Activated gamma-delta T cell treated with anti-CD3 and anti-CD28 coated beads, Interleukin-2, amount 50 U/mL, for 16 hours (primary cell): Measurements from ENCODE around the gene FEM1C.
"Not testable (repeated sequence)": the region's sequence is repeated elsewhere in the genome, so short reads cannot be mapped to it uniquely, and the experiment has no call there.

Experiments
- DNase-seq: peaks from one replicate; pipeline ENCODE4 v3.0.0-alpha.2; 2020; ENCODE audit warnings: low read depth

Gene FEM1C

DNA sequence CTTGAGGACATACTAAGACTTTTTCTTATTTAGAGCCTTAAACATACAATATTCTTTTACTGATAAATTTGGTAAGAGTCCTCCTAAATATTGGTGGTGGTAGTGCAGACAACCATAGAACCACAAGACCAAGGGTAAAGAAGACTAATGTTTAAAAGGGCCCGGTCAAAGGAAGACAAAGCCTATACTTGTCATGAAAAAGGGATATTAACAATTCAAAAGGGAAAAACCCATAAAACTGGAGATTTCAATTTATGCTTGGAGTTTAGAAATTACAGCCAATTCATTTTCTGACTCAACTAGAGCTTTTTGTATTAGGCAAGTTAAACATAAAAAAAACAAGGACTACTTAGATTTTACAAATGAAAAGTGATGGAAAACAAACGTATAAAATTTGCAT, 24.4 kb downstream of the FEM1C start:
- no peak for DNase-seq

DNA sequence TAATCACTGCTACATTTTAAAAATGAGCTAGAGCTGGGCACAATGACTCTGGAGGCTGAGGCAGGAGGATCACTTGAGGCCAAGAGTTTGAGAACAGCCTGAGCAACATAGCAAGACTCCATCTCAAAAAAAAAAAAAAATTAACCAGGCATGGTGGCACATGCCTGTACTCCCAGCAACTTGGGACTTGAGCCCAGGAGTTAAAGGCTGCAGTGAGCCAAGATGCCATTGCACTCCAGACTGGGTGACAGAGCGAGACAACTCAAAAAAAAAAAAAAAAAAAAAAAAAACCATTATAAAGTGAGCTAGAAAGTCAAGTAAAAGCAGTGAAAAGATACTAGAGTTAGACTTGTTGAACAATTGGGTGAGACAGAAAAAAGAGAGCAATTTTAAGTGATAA, 28.2 kb downstream of the FEM1C start:
- no peak for DNase-seq

DNA sequence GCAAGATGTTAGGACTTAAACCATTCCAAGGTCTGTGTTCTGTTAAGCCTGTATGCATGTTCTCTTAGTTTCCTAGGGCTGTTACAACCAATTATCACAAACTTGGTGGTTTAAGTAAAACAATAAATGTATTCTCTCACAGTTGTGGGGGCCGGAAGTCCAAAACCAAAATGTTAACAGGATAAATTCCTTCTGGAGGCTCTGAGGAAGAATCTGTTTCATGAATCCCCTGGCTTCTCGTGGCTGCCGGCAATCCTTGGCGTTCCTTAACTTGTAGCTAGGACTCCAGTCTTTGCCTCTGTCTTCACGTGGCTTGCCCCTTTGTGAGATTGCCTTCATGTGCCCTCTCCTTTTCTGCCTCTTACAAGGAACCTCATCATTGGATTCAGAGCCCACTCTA, 30.4 kb downstream of the FEM1C start:
- no peak for DNase-seq

DNA sequence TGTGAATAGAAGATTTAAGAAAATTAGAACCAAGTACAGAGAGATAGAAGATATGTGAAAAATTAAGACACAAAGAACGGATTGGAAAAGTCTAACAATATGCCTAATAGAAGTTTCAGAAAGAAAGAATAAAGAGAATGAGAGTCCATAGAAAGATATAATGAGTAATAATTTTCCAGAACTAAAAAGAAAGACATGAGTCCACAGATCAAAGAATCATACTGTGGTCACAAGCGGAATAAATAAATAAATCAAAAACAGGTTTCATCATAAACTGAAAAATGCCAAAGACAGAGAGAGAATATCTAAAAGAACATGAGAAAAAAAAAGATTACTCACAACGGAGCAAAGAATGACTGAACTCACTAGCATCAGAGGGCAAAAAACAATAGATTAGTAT, 32.9 kb downstream of the FEM1C start:
- no peak for DNase-seq

DNA sequence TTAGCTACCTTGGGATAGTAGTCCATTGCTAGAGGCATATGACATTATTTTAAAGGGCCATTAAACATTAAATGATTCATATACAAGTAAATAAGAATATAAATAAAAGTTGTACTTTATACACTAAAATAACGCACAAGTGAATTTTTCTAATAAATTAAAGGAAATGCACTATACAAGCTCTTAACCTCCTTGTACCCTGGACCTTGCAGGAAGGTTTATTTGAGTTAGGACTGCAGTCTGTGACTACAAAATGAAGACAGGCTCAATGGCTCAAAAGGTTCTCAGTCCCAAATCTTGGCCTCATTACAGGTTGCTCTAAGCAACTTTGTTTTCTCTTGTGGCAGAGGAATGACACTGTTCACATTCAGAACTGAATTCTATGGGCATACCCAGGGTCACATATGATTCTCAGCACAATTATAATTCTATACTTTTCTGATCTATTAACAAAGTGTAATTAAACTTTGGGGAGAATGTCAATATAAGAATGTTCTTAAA, 34.4 kb downstream of the FEM1C start:
- DNase-seq = no peak

DNA sequence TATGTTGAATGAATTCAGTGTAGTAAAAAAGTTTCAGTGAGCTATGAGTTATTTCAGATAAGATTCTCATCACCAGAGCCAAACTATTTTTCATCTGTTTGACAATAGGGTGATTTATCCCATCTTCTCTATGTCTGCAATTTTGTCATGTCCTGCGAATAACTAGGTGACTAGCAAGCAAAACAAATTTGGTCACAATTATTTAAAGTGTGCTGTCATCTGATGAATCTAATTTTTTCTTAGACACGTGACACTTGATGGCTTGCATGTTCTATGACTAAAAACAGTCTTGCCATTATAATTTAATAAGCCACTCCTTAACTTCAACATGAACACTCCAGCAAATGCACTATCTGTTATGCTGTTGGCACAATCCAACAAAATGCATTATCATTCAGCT, 35.0 kb downstream of the FEM1C start:
- DNase-seq = no peak

DNA sequence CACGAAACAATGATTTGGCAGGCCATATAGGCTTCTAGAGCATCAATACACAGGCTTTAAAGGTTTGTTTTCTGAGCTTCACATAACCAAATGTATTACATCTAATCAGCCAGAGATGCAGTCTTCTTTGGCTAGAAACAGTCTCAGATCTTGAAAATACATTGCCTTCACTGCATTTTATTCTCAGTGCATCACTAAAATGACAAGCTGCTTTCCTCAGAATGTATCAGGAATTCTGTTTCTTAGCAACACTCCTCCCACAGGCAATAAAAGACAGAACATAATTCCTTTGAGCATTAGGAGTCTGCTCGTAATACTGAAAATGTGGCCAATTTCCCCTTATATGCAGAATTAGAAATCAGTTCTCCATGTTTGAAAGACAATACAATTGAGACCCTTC, 36.9 kb downstream of the FEM1C start:
- no peak for DNase-seq

DNA sequence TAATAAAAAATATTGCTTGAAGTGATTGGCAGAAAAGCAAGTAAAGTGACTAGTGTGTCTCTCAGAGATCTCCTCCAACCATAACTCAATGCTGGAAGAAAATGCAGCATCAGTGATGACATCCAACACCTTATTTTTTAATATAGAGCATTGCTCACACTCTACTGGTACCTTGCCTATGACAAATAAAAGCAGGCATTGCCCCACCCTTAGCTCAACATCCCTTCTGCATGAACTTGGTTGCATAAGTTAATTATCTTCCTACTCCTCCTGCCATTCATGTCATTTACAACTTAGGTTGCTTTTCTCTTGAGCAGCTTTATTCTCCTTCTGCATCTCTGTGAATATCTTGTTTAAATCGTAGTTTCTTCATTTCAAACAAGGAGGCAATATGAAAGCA, 41.2 kb downstream of the FEM1C start:
- DNase-seq = no peak

DNA sequence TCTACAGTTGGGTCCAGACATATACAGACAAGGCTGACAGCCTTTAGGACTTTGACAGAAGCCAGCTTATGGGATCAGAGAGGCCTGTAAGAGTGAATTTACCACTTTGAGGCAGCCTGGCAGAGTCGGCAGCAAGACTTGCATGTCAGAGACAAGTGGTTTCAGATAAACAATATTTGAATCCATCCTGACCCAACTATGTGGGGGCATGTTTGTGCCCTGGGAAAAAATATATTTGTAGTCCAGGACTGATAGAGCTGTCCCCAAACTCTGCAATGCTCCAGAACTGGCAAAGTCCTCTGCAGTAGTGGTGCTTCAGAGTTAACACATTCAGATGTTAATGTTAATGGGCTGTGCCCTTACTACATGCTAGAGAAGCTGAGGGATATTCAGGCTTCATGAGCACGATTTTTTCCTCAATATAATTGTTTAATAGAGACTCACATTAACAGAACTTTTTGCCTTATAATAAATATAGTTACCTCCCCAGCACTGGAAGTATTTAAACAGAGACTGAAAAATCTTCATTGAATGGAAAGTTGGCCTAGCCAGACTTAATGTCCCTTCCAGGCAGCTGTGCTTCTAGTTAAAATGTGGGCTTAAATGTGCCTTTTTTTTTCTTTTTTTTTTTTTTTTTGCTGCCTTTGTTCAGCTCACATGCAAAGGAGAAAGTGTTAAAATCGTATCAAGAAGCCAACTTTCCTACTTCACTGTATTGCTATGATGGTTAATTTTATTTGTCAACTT, 42.9 kb downstream of the FEM1C start:
- DNase-seq = no peak

DNA sequence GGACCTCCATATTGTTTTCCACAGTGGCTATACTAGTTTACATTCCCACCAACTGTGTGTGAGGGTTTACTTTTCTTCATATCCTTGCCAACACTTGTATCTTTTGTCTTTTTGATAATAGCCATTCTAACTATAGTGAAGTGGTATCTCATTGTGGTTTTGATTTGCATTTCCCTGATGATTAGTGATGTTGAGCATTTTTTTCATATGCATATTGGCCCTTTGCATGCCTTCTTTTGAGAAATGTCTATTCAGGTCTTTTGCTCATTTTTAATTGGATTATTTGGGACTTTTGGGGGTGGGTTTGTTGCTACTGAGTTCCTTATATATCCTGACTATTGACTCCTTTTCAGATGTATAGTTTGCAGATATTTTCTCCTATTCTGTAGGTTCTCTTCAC, 44.4 kb downstream of the FEM1C start:
- DNase-seq = no peak

DNA sequence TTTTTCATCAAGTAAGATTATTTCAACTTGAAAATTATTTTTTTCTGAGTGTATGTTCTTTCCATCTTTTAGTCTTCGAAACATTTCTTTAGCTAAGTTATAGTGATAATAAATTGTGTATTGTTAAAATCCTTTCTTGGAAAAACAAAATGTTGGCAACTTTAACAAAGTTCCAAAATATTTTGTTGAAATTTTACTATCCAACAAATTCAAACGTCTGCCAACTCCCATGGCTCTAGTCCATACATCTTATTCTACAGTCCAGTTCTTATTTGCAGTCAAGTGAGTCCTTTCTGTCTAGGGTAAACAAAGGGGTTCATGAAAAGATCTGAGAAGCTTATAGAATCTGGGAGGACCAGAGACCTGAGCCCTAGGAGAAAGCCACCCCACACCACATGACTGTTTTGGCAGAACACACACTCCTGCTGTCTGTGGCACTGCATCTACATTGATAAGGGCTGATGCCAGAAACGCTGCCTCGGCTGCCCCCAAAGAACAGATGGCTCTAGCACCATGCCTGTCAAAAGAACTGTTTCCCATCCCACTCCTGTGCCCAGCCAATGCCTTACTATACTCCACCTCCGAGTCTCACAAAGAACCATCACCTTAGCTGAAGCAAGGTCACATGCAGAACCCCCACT, 47.5 kb downstream of the FEM1C start:
- DNase-seq = no peak

DNA sequence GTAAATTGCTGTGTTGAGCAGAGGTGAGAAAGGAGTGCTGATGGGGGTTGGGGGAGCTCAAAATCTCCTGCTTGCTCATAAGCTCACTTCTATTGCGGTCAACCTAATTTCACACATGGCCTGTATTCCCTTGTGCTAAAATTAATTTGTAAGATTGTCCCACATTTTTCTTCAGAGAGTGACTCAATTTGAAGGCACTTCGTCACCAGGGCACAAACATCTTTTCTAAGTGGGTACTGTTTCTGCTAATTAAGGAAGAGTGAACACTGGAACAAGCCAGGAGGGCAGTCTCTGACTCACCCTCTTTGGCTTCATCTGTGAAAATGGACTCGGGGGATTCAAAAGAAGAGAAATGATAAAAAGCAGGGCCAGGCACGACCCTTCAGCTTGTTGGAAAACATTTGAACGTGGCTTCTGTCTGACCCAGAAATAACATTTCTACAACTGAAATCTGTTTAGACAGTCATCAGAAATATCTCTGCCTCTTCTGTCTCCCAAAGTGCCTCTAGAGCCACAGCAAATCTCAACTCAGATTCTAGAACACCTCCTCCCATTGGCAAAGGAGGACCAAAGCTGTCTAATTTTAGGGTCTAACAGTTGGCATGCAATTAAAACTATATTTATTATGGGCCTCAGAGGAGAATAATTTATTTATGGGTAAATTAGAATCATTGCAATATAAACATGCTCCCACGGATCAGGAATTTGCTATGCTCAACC, 49.8 kb downstream of the FEM1C start:
- DNase-seq = no peak

DNA sequence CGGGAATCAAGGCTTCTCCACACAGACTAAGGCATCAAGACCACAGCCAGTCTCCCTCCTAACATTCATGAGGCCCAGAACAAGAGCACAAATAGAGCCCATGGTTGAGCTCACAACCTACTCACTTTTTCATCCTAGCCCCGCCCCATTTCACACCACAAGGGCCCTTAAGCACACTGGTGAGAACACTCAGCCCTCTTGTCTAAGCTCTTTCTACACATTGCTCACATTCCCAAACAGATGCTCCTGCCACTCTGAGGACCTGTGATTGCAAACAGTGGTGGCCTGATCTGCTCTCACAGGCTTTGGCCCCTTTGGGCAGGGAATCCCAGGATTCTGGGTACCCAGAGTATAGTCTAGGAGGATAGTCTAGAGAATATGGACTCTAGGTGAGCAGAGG, 54.0 kb downstream of the FEM1C start:
- DNase-seq = no peak

DNA sequence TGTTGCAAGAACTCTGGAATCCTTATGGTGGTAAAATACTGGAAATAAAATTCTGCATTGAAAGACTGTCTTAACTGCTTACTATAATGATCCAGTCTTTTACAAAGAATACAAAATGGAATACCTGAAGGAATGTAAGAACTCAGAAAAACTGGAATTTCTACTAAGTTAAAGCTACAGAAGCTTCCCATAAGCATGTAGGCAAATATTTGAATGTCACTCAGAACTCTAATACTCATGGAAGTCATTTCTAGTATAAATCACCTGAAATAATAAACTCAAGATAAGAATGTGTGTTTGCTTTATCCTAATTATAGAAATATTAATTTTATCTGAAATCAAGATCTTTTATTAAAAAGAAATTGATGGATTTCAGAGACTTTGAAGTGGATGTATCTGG, 54.8 kb downstream of the FEM1C start:
- DNase-seq = no peak

DNA sequence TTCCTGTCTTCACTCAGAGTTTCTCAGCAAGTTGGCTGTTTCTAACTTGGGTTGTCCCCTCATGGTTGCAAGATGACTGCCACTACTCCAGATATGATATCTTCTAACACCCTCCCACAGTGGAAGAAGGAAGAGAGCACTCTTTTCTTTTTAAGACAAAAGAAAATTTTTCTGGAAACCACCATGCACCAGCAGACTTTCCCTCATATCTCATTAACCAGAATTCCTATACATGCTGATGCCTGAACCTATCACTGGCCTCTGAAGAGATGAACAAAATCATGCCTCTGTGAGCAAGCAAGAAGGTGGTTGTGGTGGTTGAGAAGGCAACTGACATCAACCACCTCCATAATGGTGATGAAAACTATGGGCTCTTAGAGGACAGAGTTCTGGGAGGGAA, 56.8 kb downstream of the FEM1C start:
- no peak for DNase-seq

DNA sequence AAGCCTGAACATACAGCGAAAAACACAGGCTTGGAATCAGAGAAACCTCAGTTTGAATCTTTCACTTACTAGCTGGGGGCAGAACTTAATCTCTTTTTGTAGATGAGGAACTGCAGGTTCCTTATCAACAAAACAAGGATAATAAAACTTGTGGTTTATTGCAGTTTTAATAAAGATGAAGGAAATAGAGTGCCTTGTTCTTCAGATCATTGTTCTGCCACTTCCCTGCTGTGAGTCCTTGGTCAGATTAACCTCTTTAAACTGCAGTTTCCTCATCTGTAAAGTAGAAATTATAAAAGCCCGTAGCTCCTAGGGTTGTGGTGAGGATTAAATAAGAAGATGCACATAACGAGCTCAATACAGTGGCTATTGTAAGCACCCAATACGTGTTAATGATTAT, 57.4 kb downstream of the FEM1C start:
- no peak for DNase-seq

DNA sequence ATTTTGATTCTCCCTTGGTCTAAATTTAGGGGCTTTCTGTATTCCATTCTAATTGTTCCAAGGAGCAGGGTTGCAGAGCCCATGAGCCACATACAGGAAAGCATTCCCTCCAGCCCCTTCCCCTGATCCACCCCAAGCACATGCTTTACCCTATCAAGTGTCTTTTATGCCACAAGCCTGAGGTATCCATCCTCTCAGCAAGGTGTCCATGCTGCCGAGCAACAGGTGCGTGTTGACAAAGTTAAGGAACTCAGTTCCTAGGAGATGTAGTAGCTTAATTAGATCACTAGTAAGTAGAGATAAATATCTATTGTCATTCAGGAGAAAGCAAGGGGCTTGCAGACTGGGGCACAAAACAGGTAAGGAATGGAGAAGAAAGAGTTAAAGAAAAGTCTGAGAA, 57.8 kb downstream of the FEM1C start:
- DNase-seq = no peak

DNA sequence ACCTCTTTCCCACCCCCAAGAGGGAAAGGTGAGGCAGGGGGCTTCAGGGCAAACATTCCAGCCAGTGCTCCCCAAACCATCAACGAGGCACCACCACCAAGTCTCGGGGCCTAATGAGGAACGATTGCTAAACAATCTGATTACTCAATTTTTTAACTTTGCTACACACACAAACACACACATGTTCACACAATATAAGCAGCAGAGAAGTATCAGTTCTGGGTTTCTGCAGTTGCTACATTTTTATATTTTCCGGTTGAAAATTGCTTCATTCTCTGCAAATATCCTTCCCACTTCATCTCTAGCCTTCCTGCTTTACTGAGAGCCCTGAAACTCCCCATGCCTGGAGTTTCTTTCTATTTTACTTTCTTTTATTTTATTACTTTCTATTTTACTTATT, 60.2 kb downstream of the FEM1C start:
- no peak for DNase-seq

DNA sequence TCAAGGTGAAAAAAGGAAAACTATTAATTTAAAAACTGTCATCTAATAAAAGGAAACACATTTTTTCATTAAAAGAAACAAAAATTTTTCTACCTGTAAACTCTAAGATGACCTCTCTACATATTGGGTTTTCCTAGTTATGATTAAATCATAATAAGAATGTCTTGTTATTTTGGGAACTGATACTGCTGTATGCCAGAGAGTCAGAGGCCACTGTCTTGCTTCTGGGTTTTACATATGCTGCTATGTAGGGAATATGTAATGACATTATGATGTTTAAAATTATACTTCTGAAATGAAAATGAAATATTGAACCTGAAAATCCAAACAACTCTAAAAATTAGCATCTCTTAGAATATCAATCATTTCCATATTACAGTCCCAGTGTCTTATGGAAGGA, 63.7 kb downstream of the FEM1C start:
- DNase-seq = no peak

DNA sequence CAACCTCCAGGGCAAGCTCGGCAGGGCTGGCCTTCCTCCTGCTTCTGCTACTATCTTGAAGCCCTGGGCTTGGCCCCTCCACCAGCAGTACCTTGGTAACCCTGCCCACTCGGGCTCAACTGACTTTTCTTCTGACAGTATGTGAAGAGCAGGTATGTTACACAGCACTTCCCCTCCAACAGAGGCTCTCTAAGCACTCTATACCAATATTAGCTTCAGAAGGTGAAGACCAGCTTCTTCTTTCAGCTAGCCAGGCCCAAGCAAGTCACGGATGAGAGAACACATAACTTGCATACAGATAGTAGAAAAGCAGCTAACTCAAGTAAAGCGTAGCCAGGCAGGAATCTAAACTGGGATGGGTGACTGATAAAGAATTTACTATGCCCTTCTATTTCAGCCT, 64.3 kb downstream of the FEM1C start:
- DNase-seq = no peak

DNA sequence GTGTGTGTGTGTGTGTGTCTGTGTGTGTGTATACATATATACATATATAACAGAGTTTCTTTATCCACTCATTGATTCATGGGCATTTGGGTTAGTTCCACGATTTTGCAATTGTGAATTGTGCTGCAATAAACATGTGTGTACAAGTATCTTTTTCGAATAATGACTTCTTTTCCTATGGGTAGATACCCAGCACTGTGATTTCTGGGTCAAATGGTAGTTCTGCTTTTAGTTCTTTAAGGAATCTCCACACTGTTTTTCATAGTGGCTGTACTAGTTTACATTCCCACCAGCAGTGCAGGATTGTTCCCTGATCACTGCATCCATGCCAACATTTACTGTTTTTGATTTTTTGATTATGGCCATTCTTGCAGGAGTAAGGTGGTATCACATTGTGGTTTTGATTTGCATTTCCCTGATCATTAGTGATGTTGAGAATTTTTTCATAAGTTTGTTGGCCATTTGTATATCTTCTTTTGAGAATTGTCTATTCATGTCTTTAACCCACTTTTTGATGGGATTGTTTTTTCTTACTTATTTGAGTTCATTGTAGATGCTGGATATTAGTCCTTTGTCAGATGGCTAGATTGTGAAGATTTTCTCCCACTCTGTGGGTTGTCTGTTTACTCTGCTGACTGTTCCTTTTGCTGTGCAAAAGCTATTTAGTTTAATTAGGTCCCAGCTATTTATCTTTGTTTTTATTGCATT, 65.3 kb downstream of the FEM1C start:
- DNase-seq = not testable (repeated sequence)

DNA sequence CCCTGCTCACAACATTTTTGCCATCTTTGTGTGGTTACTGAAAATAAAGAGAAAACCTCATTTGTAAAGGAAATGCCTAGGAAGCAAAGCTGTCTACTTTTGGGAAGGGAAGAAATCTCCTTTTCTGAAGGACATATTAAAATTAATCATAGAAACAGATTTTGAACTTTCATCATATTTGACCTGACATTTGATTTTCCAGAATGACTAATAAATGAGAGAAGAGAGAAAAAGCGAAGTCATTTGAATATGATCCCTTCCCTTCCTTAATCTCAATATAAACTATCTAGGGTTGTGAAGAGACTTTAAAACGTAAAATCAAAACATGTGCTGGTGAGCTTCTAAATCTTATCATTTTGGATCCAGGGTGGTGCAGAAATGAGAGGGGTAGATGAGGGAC, 66.3 kb downstream of the FEM1C start:
- no peak for DNase-seq

DNA sequence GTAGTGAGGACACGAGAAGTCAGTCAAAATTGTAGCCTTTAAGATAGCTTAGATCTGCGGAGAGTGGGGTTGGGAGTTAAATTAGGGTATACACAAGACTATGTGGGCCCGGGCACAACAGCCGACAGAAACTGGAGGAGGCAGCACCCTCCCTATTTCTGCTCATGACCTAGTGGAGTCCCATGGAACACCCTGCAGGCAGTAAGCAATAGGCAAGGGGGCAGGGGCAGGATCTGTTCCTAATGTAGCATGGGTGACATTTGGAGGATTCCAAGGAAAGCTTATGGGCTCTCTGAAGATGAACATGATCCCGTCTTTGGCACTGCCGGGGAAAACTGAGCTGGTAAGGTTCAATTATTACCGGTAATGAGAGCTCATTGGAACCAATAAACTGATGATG, 67.0 kb downstream of the FEM1C start:
- DNase-seq = no peak
